Renal pelvis (tissue), 4 donors: ENCODE data around the gene WDR4. TPM values are rescaled to one million over a fixed set of nuclear protein-coding genes. Genes with fewer than 3 reads are reported as not detected.
"Not testable (repeated sequence)": the region's sequence is repeated elsewhere in the genome, so short reads cannot be mapped to it uniquely, and the experiment has no call there.

ENCODE experiments used
- DNase-seq: peaks from one replicate; pipeline ENCODE4 v3.0.0-alpha.2; 2013
- polyA plus RNA-seq, 3 donors: library from polyadenylated mRNA; unstranded; fragments of 120-200 nt; gene quantifications; one replicate each; pipeline ENCODE4 v1.2.1, GENCODE V29; 2013; ENCODE audit not compliant: insufficient read length in 3 of 3

Gene WDR4
- polyA plus RNA-seq, 3 donors = 12.0 to 17.5 (median 13.9) TPM

- DNase-seq = no peak
These were observed 24.0 kb downstream of the WDR4 start for GRCh38 chr21:42855171-42855936.

- no peak for DNase-seq
These were observed 24.9 kb downstream of the WDR4 start for GRCh38 chr21:42854246-42855010.

GRCh38 chr21:42853621-42854020, 25.7 kb downstream of the WDR4 start:
- DNase-seq = no peak

GRCh38 chr21:42852925-42853570, 26.3 kb downstream of the WDR4 start:
- no peak for DNase-seq

- no peak for DNase-seq
These were observed 27.3 kb downstream of the WDR4 start for GRCh38 chr21:42851812-42852665.

- DNase-seq = no peak
These were observed 28.4 kb downstream of the WDR4 start for GRCh38 chr21:42850866-42851391.

- no peak for DNase-seq
These were observed 28.9 kb downstream of the WDR4 start for GRCh38 chr21:42850463-42850862.

- DNase-seq = no peak
These were observed 29.5 kb downstream of the WDR4 start for GRCh38 chr21:42849759-42850412.

- no peak for DNase-seq
These were observed 30.2 kb downstream of the WDR4 start for GRCh38 chr21:42848932-42849758.

- not testable (repeated sequence) for DNase-seq
These were observed 31.0 kb downstream of the WDR4 start for GRCh38 chr21:42848144-42848931.

GRCh38 chr21:42847726-42848125, 31.6 kb downstream of the WDR4 start:
- DNase-seq = no peak

- no peak for DNase-seq
These were observed 32.2 kb downstream of the WDR4 start for GRCh38 chr21:42847051-42847707.

- DNase-seq = no peak
These were observed 33.1 kb downstream of the WDR4 start for GRCh38 chr21:42846221-42846620.

GRCh38 chr21:42845296-42845965, 33.9 kb downstream of the WDR4 start:
- DNase-seq = no peak

GRCh38 chr21:42844411-42845113, 34.8 kb downstream of the WDR4 start:
- DNase-seq = no peak

GRCh38 chr21:42843056-42843455, 36.3 kb downstream of the WDR4 start:
- no peak for DNase-seq

- DNase-seq = not testable (repeated sequence)
These were observed 37.3 kb downstream of the WDR4 start for GRCh38 chr21:42841916-42842655.
